ENCODE data around the gene AXDND1.

DNA sequence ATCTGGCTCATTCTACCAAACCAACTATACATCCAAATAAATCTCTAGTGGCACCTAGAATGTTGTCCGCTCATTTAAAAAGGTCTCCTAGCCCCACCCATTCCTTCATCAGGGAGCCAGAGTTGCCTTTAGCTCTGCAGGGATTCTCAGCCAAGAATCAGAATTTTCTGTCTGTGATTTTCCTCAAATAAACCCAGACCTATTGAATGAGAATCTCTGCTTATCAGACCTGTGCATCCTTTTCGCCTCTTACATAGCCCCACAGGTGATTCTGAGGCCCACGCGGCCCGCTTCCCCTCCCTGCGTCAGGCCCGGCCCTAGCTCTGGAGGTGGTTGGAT lies 225.5 kb downstream of the AXDND1 start:
- no peak for TF ChIP-seq POLR2A (IDR thresholded peaks at IDR 0.05)
- TF ChIP-seq, protein P1, sequence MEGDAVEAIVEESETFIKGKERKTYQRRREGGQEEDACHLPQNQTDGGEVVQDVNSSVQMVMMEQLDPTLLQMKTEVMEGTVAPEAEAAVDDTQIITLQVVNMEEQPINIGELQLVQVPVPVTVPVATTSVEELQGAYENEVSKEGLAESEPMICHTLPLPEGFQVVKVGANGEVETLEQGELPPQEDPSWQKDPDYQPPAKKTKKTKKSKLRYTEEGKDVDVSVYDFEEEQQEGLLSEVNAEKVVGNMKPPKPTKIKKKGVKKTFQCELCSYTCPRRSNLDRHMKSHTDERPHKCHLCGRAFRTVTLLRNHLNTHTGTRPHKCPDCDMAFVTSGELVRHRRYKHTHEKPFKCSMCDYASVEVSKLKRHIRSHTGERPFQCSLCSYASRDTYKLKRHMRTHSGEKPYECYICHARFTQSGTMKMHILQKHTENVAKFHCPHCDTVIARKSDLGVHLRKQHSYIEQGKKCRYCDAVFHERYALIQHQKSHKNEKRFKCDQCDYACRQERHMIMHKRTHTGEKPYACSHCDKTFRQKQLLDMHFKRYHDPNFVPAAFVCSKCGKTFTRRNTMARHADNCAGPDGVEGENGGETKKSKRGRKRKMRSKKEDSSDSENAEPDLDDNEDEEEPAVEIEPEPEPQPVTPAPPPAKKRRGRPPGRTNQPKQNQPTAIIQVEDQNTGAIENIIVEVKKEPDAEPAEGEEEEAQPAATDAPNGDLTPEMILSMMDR (IDR thresholded peaks at IDR 0.05) = no peak
